ENCODE data around the gene AKNA.

AKNA gene

GRCh38 chr9:114395768-114396167 lies 8.0 kb upstream of the AKNA start:
- DNase-seq, result no peak

DNA sequence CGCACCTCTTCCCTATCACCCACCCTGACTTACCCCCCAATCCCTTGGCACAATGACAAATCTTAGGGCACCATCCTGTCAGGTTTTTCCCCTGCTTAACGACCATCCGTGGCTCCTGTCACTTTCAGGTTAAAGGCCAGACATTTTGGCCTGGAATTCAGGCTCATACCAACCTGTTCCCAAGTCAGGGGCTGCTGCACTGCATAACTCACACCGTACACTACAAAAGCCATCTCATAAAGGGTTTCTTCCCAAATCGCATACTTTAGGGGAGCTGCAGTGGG lies 7.5 kb upstream of the AKNA start:
- no peak for DNase-seq

DNA sequence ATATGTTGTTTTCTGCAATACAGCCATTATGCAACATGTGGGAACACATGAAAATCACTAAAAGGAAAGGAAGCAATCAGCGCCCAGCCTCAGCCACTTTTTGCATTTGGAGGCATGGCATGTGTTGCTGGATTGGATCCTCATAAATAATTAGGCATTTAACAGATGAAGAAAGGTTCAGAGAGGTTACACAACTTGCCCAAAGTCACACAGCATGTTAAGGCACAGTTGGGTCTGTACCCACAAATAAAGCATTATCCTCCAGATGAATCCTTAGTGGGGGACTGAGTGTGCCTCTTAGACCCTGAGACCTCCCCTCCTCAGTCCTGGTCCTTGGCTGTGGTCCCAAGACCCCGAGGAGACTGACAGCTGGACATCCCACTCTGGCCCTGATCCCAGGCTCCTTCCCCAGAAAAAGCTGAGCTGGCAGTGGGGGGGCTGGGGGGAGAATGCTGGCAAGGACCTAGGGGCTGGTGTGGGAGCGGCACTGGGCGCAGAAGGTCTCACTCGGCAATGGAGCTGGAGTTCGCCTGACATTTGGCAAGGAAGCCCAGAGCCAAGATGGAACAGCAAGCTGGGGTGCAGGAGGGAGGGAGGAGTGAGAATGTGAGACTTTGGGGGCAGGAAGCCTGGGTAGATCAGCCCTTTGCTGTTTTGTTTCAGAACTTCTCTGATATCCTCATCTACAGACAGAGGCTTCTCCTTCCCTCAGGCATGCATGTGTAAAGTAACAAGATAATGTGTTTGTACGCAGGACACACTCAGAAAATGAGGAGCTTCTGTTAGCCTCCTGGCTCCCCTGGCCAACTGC lies 6.9 kb upstream of the AKNA start:
- DNase-seq, result no peak

DNA sequence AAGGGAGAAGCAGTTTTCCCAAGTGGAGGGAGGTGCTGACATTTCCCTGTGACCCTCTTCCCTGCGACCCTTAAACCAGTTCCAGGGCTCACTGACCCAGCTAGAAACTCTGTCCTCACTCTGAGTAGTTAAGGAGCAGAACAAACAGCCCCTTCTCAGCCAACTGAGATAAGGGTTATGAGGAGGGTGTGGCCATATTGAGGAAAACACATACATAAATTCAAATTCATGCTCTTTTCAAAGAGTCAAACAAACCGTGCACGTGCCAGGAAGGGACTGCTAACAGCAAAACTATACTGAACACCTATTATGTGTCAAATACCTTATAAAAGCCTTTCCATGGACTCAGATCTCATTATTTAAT lies 4.9 kb upstream of the AKNA start:
- DNase-seq, result no peak

DNA sequence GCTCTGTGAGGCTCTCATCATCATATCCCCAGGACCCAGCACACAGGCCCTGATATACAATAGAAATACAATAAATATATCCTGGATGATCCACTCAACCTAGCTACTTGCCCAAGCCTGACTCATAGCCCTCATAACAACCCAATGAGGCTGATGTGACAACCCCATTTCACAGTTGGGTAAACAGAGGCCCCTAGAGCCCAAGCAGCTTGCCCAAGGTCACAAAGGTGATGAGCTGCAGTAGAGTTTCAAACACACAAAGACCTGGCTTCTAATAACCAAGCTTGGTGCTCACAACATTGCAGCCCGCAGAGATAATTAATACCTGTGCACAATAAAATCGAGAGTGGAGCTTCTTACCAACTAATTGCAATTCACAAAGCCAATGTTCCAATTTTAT lies 3.2 kb upstream of the AKNA start:
- DNase-seq, result no peak

- no peak for DNase-seq
These were observed 2.0 kb upstream of the AKNA start for GRCh38 chr9:114389612-114390368.

DNA sequence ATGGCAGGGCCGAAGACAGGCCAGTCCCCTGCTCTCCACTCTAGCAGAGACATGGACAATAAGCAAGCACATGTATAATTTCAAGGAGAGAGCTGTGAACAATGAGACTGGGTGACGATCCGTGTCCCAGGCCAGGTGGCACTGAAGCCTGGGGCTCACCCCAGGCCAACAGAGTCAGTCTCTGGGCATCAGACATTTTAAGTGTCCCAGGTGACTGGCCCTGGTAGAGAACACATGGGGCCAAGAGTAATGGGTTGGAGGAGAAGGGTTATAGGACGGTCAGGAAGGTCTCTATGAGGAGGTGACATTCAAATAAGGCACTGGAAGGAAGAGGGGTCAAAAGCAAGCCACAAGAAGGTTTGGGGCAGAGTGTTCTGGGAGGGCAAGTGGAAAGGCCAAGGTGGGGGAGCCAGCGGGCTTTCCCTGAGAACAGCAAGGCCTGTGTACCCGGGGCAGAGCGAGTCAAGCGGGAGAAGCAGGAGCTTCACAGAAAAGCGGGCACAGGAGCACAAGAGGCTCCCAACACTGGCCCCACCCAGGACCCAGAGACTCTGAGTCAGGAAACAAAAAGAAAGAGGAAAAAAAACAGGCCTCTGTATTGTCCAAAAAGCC lies 1.1 kb upstream of the AKNA start:
- DNase-seq, result no peak

DNA sequence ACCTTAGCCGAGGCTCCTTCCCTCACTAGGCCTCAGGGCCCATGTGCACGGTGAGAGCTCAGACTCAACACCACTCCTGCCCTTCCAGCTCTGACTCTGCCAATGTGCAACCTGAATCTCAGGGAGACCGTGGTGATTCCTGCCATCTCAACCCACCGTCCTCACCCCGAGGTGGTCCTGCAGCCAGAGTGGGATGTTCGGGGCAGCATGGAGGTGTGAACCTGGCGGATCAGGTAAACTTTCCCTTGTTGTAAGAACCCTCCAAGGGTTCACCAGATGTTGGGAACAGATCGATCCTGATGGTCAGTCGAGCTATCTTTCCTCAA lies 538 bp upstream of the AKNA start:
- no peak for DNase-seq

DNA sequence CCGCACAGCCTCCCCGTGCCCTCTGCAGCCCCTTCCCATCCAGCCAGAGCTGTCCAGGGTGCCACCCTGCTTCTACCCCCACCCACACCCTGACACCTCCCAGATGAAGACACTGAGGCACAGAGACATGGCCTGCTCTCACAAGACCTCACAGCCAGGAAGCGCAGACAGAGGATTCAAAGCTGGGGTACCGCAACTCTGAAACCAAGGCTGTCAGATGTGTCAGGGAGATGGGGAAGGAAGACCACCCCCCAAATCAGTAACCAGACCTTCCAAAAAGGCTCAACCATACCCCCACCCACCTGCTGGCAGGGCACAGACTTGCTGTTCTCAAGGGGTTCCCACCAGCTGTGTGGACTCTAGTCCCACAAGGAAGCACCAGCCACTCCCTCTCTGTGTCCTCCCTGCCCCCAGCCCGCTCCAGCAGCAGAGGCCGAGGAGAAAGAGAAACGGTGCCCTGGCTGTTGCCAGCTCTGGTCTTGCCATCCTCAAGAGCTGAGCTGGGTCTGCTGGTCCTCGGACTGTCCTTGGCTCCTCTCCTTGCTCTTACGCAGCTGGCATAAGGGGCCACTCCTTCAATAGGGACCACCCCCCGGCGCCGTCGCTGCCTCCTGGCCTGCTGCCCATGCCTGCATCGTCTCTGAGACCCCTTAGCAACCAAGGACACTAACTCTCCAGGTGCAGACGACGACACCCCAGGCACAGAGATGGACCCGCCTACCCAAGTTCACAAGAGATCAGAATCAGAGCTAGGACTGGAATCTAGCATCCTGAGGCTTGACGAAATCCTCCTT lies 699 bp downstream of the AKNA start:
- no peak for DNase-seq

- DNase-seq, result no peak
These were observed 1.4 kb downstream of the AKNA start for GRCh38 chr9:114386361-114386885.

- peak; percentile 80 for DNase-seq
These were observed 2.2 kb downstream of the AKNA start for GRCh38 chr9:114385397-114386181.

- DNase-seq, result no peak
These were observed 2.9 kb downstream of the AKNA start for GRCh38 chr9:114384836-114385396.

GRCh38 chr9:114384341-114384740 lies 3.4 kb downstream of the AKNA start:
- no peak for DNase-seq

- DNase-seq, result no peak
These were observed 4.1 kb downstream of the AKNA start for GRCh38 chr9:114383521-114384231.

DNA sequence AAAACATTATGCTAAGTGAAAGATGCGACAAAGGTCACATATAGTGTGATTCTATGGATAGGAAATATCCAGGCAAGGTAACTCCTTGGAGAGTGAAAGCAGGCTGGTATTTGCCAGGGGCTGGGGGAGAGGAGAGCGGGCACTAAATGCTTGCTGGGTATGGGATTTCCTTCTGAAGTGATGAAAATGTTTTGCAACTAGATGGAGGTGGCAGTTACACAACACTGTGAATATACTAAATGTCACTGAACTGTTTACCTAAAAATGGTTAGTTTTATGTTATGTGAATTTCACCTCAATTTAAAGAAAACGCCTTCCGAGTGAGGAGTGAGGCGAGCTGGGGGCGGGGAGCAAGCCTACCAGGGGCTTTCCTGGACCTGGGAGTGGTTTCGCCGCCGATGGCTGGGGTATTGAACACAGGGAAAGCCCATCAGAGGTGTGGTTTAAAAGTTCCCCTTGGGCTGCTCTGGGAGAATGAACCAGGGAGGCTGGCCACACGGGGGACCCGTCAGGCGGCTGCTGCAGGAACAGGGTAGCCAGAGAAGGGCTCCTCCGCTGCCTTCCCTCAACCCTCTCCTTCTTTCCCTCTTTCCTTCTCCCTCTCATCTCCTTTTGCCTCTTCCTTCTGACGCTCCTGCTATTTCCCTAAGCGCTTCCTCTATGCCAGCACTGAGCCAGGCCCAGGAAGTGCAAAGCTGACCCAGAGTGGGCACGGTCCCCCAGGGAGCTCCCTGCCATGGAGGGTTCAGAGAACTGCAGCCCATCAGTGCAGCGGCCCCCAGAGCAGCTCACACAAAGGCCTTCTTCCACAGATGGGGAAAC lies 4.9 kb downstream of the AKNA start:
- peak; percentile 68 for DNase-seq

- no peak for DNase-seq
These were observed 8.9 kb downstream of the AKNA start for GRCh38 chr9:114378883-114379282.

- no peak for DNase-seq
These were observed 9.8 kb downstream of the AKNA start for GRCh38 chr9:114378016-114378415.

GRCh38 chr9:114376586-114377445 lies 11.0 kb downstream of the AKNA start:
- DNase-seq, result no peak

- no peak for DNase-seq
These were observed 12.2 kb downstream of the AKNA start for GRCh38 chr9:114375386-114376175.

All from T-helper 9 cell (primary cell).